ENCODE measurements around the gene CCL17. TPM values are rescaled to one million over a fixed set of nuclear protein-coding genes. Genes with fewer than 3 reads are reported as not detected.
"Not testable (repeated sequence)": the region's sequence is repeated elsewhere in the genome, so short reads cannot be mapped to it uniquely, and the experiment has no call there.

The CCL17 gene
- total and polyA plus RNA-seq, 2 donors: 32.6 to 38.6 TPM

GRCh38 chr16:57374925-57375465 lies 29.6 kb upstream of the CCL17 start:
- DNase-seq (ENCODE audit: low read depth in 6 of 9, low spot score in 9 of 9); H3K4me3 ChIP-seq (ENCODE audit: low read length in 2 of 2); H3K36me3 ChIP-seq (ENCODE audit: control insufficient read depth in 2 of 2, insufficient read depth in 2 of 2, low read length in 1 of 2); H3K9me3 ChIP-seq (ENCODE audit: control insufficient read depth in 2 of 2, insufficient read depth in 1 of 2, low read length in 1 of 2); H3K27ac ChIP-seq (ENCODE audit: low read depth in 1 of 2, low read length in 1 of 2): not testable (repeated sequence)
- peaks cover 0 to 30% of the 10 kb centered on the region in 2 donors for H3K27me3 ChIP-seq (ENCODE audit: control insufficient read depth in 2 of 2, insufficient read depth in 1 of 2, low read length in 1 of 2)
- peaks cover 0 to 21% of the 10 kb centered on the region in 2 donors for H3K4me1 ChIP-seq (ENCODE audit: control insufficient read depth in 2 of 2, insufficient read depth in 2 of 2, low read length in 2 of 2)
- 96% methylated on average over 8 of the region's 8 CpGs for WGBS

GRCh38 chr16:57376313-57376818 lies 28.2 kb upstream of the CCL17 start:
- peaks cover 0 to 28% of the 10 kb centered on the region in 2 donors for H3K27me3 ChIP-seq (ENCODE audit: control insufficient read depth in 2 of 2, insufficient read depth in 1 of 2, low read length in 1 of 2)
- no peaks in the 10 kb centered on the region for H3K36me3 ChIP-seq (ENCODE audit: control insufficient read depth in 2 of 2, insufficient read depth in 2 of 2, low read length in 1 of 2)
- WGBS: 96% methylated on average over 3 of the region's 3 CpGs
- H3K27ac ChIP-seq (ENCODE audit: low read depth in 1 of 2, low read length in 1 of 2): no peak overlapping the region
- DNase-seq (ENCODE audit: low read depth in 6 of 9, low spot score in 9 of 9): no peak
- no peaks in the 10 kb centered on the region for H3K9me3 ChIP-seq (ENCODE audit: control insufficient read depth in 2 of 2, insufficient read depth in 1 of 2, low read length in 1 of 2)
- H3K4me3 ChIP-seq (ENCODE audit: low read length in 2 of 2): no peak overlapping the region
- H3K4me1 ChIP-seq (ENCODE audit: control insufficient read depth in 2 of 2, insufficient read depth in 2 of 2, low read length in 2 of 2): peaks cover 0 to 27% of the 10 kb centered on the region in 2 donors

- Histone ChIP-seq H3K27ac (ENCODE audit: low read depth in 1 of 2, low read length in 1 of 2) (no peak overlapping the region), H3K4me3 (ENCODE audit: low read length in 2 of 2) (no peak overlapping the region), H3K9me3 (ENCODE audit: control insufficient read depth in 2 of 2, insufficient read depth in 1 of 2, low read length in 1 of 2) (no peaks in the 10 kb centered on the region), H3K36me3 (ENCODE audit: control insufficient read depth in 2 of 2, insufficient read depth in 2 of 2, low read length in 1 of 2) (no peaks in the 10 kb centered on the region), H3K27me3 (ENCODE audit: control insufficient read depth in 2 of 2, insufficient read depth in 1 of 2, low read length in 1 of 2) (peaks cover 0 to 19% of the 10 kb centered on the region in 2 donors), H3K4me1 (ENCODE audit: control insufficient read depth in 2 of 2, insufficient read depth in 2 of 2, low read length in 2 of 2) (peaks cover 0 to 27% of the 10 kb centered on the region in 2 donors)
- WGBS: 35% methylated on average over 5 of the region's 5 CpGs
- no peak for DNase-seq (ENCODE audit: low read depth in 6 of 9, low spot score in 9 of 9)
These were observed 27.3 kb upstream of the CCL17 start for GRCh38 chr16:57377080-57377841.

GRCh38 chr16:57379579-57379978 lies 25.0 kb upstream of the CCL17 start:
- DNase-seq (ENCODE audit: low read depth in 6 of 9, low spot score in 9 of 9): no peak
- WGBS: 95% methylated on average over 10 of the region's 10 CpGs
- Histone ChIP-seq H3K9me3 (ENCODE audit: control insufficient read depth in 2 of 2, insufficient read depth in 1 of 2, low read length in 1 of 2) (no peaks in the 10 kb centered on the region), H3K27me3 (ENCODE audit: control insufficient read depth in 2 of 2, insufficient read depth in 1 of 2, low read length in 1 of 2) (no peaks in the 10 kb centered on the region), H3K27ac (ENCODE audit: low read depth in 1 of 2, low read length in 1 of 2) (no peak overlapping the region), H3K4me1 (ENCODE audit: control insufficient read depth in 2 of 2, insufficient read depth in 2 of 2, low read length in 2 of 2) (peaks cover 0 to 31% of the 10 kb centered on the region in 2 donors), H3K4me3 (ENCODE audit: low read length in 2 of 2) (no peak overlapping the region), H3K36me3 (ENCODE audit: control insufficient read depth in 2 of 2, insufficient read depth in 2 of 2, low read length in 1 of 2) (no peaks in the 10 kb centered on the region)

GRCh38 chr16:57380671-57381462 lies 23.7 kb upstream of the CCL17 start:
- DNase-seq (ENCODE audit: low read depth in 6 of 9, low spot score in 9 of 9): no peak
- H3K27me3 ChIP-seq (ENCODE audit: control insufficient read depth in 2 of 2, insufficient read depth in 1 of 2, low read length in 1 of 2): no peaks in the 10 kb centered on the region
- H3K4me3 ChIP-seq (ENCODE audit: low read length in 2 of 2): no peak overlapping the region
- WGBS: 39% methylated on average over 8 of the region's 8 CpGs
- H3K36me3 ChIP-seq (ENCODE audit: control insufficient read depth in 2 of 2, insufficient read depth in 2 of 2, low read length in 1 of 2): no peaks in the 10 kb centered on the region
- H3K9me3 ChIP-seq (ENCODE audit: control insufficient read depth in 2 of 2, insufficient read depth in 1 of 2, low read length in 1 of 2): no peaks in the 10 kb centered on the region
- peaks cover 0 to 37% of the 10 kb centered on the region in 2 donors for H3K4me1 ChIP-seq (ENCODE audit: control insufficient read depth in 2 of 2, insufficient read depth in 2 of 2, low read length in 2 of 2)
- no peak overlapping the region for H3K27ac ChIP-seq (ENCODE audit: low read depth in 1 of 2, low read length in 1 of 2)

GRCh38 chr16:57381791-57382534 lies 22.6 kb upstream of the CCL17 start:
- Histone ChIP-seq H3K36me3 (ENCODE audit: control insufficient read depth in 2 of 2, insufficient read depth in 2 of 2, low read length in 1 of 2) (no peaks in the 10 kb centered on the region), H3K4me1 (ENCODE audit: control insufficient read depth in 2 of 2, insufficient read depth in 2 of 2, low read length in 2 of 2) (peaks cover 2 to 45% of the 10 kb centered on the region in 2 donors), H3K27ac (ENCODE audit: low read depth in 1 of 2, low read length in 1 of 2) (no peak overlapping the region), H3K4me3 (ENCODE audit: low read length in 2 of 2) (no peak overlapping the region), H3K9me3 (ENCODE audit: control insufficient read depth in 2 of 2, insufficient read depth in 1 of 2, low read length in 1 of 2) (no peaks in the 10 kb centered on the region), H3K27me3 (ENCODE audit: control insufficient read depth in 2 of 2, insufficient read depth in 1 of 2, low read length in 1 of 2) (no peaks in the 10 kb centered on the region)
- DNase-seq (ENCODE audit: low read depth in 6 of 9, low spot score in 9 of 9): no peak
- WGBS: 97% methylated on average over 35 of the region's 35 CpGs

GRCh38 chr16:57382535-57383275 lies 21.9 kb upstream of the CCL17 start:
- no peak for DNase-seq (ENCODE audit: low read depth in 6 of 9, low spot score in 9 of 9)
- Histone ChIP-seq H3K4me3 (ENCODE audit: low read length in 2 of 2) (no peak overlapping the region), H3K27ac (ENCODE audit: low read depth in 1 of 2, low read length in 1 of 2) (no peak overlapping the region), H3K9me3 (ENCODE audit: control insufficient read depth in 2 of 2, insufficient read depth in 1 of 2, low read length in 1 of 2) (no peaks in the 10 kb centered on the region), H3K27me3 (ENCODE audit: control insufficient read depth in 2 of 2, insufficient read depth in 1 of 2, low read length in 1 of 2) (no peaks in the 10 kb centered on the region), H3K4me1 (ENCODE audit: control insufficient read depth in 2 of 2, insufficient read depth in 2 of 2, low read length in 2 of 2) (peaks cover 2 to 45% of the 10 kb centered on the region in 2 donors), H3K36me3 (ENCODE audit: control insufficient read depth in 2 of 2, insufficient read depth in 2 of 2, low read length in 1 of 2) (no peaks in the 10 kb centered on the region)
- WGBS: 97% methylated on average over 16 of the region's 16 CpGs

All from thymus (tissue), 11 donors.